Mucosa of descending colon (tissue), 3 donors: ENCODE measurements around the gene GSE1. TPM values are rescaled to one million over a fixed set of nuclear protein-coding genes. Genes with fewer than 3 reads are reported as not detected.
A peak's percentile ranks its signal among the peaks of the same experiment; 100 is the strongest.

Experiments used
- ATAC-seq: fragments of 200-7000 bp; cut with Tn5 transposase; one replicate; pipeline ENCODE4 v1.9.1; 2020; ENCODE audit warnings: mild to moderate bottlenecking, moderate library complexity
- DNase-seq, 3 donors: peaks; one replicate each; pipeline ENCODE4 v3.0.0-alpha.2; 2020
- H3K36me3 ChIP-seq: fragments of 200-600 bp; one replicate; pipeline ENCODE4 v1.8.0; 2021; ENCODE audit warnings: low read depth, mild to moderate bottlenecking
- H3K4me1 ChIP-seq: fragments of 200-600 bp; one replicate; pipeline ENCODE4 v1.8.0; 2021; ENCODE audit warnings: low read depth, mild to moderate bottlenecking
- H3K4me3 ChIP-seq: fragments of 200-600 bp; one replicate; pipeline ENCODE4 v1.8.0; 2021; ENCODE audit warnings: mild to moderate bottlenecking
- H3K9me3 ChIP-seq: fragments of 200-600 bp; one replicate; pipeline ENCODE4 v1.8.0; 2021; ENCODE audit warnings: mild to moderate bottlenecking
- CTCF ChIP-seq: fragments of 200-600 bp; IDR thresholded peaks from one replicate; pipeline ENCODE4 v1.8.0; 2022; ENCODE audit warnings: antibody characterized with exemption, mild to moderate bottlenecking
- intact Hi-C, 2 donors: fragments of 100-400 bp; cut with DNase I in 1 of 2; cut with micrococcal nuclease in 1 of 2; formaldehyde crosslinking; loops; one replicate each; pipeline versions ENCODE4 v1.11.0 to v1.11.1; 2022; cut with DNase I, micrococcal nuclease
- total RNA-seq, 3 donors: library from RNA; stranded (reverse); fragmentation: NEBNext Ultra II Directional in 2 of 3; extraction: Animal tissue kit (Norgen Biotek cat#: 25700) in 2 of 3; gene quantifications; one replicate each; pipeline versions ENCODE4 v1.2.1 to v1.2.4, GENCODE V29; 2021 to 2023
- donor health status: DM: no; HTN: no; CAD: no; lungs with moderate emphysema.
- donor health status: DM: no; HTN: no; CAD: no.
- donor health status: DM: no; HTN: yes; CAD: no.

GSE1 gene
- total RNA-seq, 3 donors from 2014 or later: 107 to 122 (median 107) TPM

GRCh38 chr16:85679870-85680269 lies 66.7 kb downstream of the GSE1 start:
- Histone ChIP-seq H3K4me1 (peaks cover 18% of the 10 kb centered on the region), H3K4me3 (no peak overlapping the region), H3K9me3 (no peaks in the 10 kb centered on the region), H3K36me3 (no peaks in the 10 kb centered on the region)
- peak in 1 of 3 donors; percentile 30 for DNase-seq
- intact Hi-C loops: no loop called here
- TF ChIP-seq CTCF: no peak
- ATAC-seq: no peak

- ATAC-seq (peak; percentile 30), DNase-seq (peak in 1 of 3 donors; percentile 23)
- H3K9me3 ChIP-seq: no peaks in the 10 kb centered on the region
- no peak overlapping the region for H3K4me3 ChIP-seq
- H3K36me3 ChIP-seq: no peaks in the 10 kb centered on the region
- H3K4me1 ChIP-seq: peaks cover 18% of the 10 kb centered on the region
- intact Hi-C loops: no loop called here
- no peak for TF ChIP-seq CTCF
Observed at GRCh38 chr16:85680352-85680944, 67.3 kb downstream of the GSE1 start.

- TF ChIP-seq CTCF: no peak
- no peaks in the 10 kb centered on the region for H3K36me3 ChIP-seq
- H3K4me1 ChIP-seq: peaks cover 18% of the 10 kb centered on the region
- intact Hi-C loops: no loop called here
- ATAC-seq (peak; percentile 89), DNase-seq (peak; percentile 47 to 69 (median 65))
- H3K4me3 ChIP-seq: no peak overlapping the region
- H3K9me3 ChIP-seq: no peaks in the 10 kb centered on the region
Observed at GRCh38 chr16:85681255-85681654, 68.1 kb downstream of the GSE1 start.

- TF ChIP-seq CTCF: no peak
- ATAC-seq: no peak
- no peaks in the 10 kb centered on the region for H3K36me3 ChIP-seq
- no peaks in the 10 kb centered on the region for H3K9me3 ChIP-seq
- H3K4me1 ChIP-seq: peaks cover 23% of the 10 kb centered on the region
- DNase-seq: peak in 1 of 3 donors; percentile 19
- no peak overlapping the region for H3K4me3 ChIP-seq
- intact Hi-C loops: no loop called here
Observed at GRCh38 chr16:85682516-85682915, 69.4 kb downstream of the GSE1 start.

GRCh38 chr16:85683363-85683762 lies 70.2 kb downstream of the GSE1 start:
- H3K36me3 ChIP-seq: no peaks in the 10 kb centered on the region
- no peak for ATAC-seq
- no peak for TF ChIP-seq CTCF
- peaks cover 29% of the 10 kb centered on the region for H3K4me1 ChIP-seq
- peak in 2 of 3 donors; percentile 12 to 25 for DNase-seq
- intact Hi-C loops: no loop called here
- no peak overlapping the region for H3K4me3 ChIP-seq
- no peaks in the 10 kb centered on the region for H3K9me3 ChIP-seq

- Histone ChIP-seq H3K36me3 (no peaks in the 10 kb centered on the region), H3K4me1 (peaks cover 26% of the 10 kb centered on the region), H3K9me3 (no peaks in the 10 kb centered on the region), H3K4me3 (no peak overlapping the region)
- ATAC-seq (no peak), DNase-seq (no peak)
- intact Hi-C loops: no loop called here
- TF ChIP-seq CTCF: no peak
Observed at GRCh38 chr16:85685251-85685650, 72.1 kb downstream of the GSE1 start.
